KMS-11 (cell line): ENCODE results near the gene PDLIM5.

Source experiments
- H2AFZ ChIP-seq: fragments of 200-600 bp; sonication (generic); 2 replicates; pipeline ENCODE4 v1.6.1; 2016; ENCODE audit warnings: antibody characterized with exemption, mixed run types, low read depth
- H3K27ac ChIP-seq: fragments of 200-600 bp; sonication (generic); 2 replicates; pipeline ENCODE4 v1.6.1; 2016; ENCODE audit warnings: mild to moderate bottlenecking, mixed run types
- H3K27me3 ChIP-seq: fragments of 200-600 bp; sonication (generic); 2 replicates; pipeline ENCODE4 v1.6.1; 2017; ENCODE audit warnings: mild to moderate bottlenecking, low read depth, mixed run types, moderate library complexity; ENCODE audit not compliant: insufficient read depth
- H3K36me3 ChIP-seq: fragments of 200-600 bp; sonication (generic); 2 replicates; pipeline ENCODE4 v1.6.1; 2017; ENCODE audit warnings: mild to moderate bottlenecking, mixed run types; ENCODE audit not compliant: insufficient read depth
- H3K4me1 ChIP-seq: fragments of 200-600 bp; sonication (generic); 2 replicates; pipeline ENCODE4 v1.6.1; 2016; ENCODE audit warnings: mild to moderate bottlenecking, low read depth, mixed run types; ENCODE audit not compliant: poor library complexity, severe bottlenecking
- H3K4me2 ChIP-seq: fragments of 200-600 bp; sonication (generic); 2 replicates; pipeline ENCODE4 v1.7.0; 2016; ENCODE audit warnings: mild to moderate bottlenecking, mixed run types
- H3K4me3 ChIP-seq: fragments of 200-600 bp; sonication (generic); IDR thresholded peaks from 2 replicates; pipeline ENCODE4 v1.6.1; 2017; ENCODE audit warnings: low read depth, low read length, mixed read lengths; ENCODE audit not compliant: insufficient read depth
- H3K79me2 ChIP-seq: fragments of 200-600 bp; sonication (generic); 2 replicates; pipeline ENCODE4 v1.6.1; 2016; ENCODE audit warnings: low read depth, mixed run types; ENCODE audit not compliant: insufficient read depth
- H3K9ac ChIP-seq: fragments of 200-600 bp; sonication (generic); 2 replicates; pipeline ENCODE4 v1.6.1; 2016; ENCODE audit warnings: mild to moderate bottlenecking, mixed run types
- H4K20me1 ChIP-seq: fragments of 200-600 bp; sonication (generic); 2 replicates; pipeline ENCODE4 v1.6.1; 2016; ENCODE audit warnings: mild to moderate bottlenecking, mixed run types; ENCODE audit not compliant: insufficient read depth
- CTCF ChIP-seq: fragments of 200-600 bp; sonication (generic); conservative IDR thresholded peaks from 2 replicates; pipeline ENCODE4 v1.6.1; 2017; ENCODE audit warnings: low read depth, mild to moderate bottlenecking, antibody characterized with exemption, low read length, moderate library complexity, mixed read lengths

PDLIM5 gene

GRCh38 chr4:94536649-94537469 is 85.1 kb downstream of the PDLIM5 start:
- Histone ChIP-seq H3K4me2 (no peak overlapping the region), H3K4me3 (no peak overlapping the region), H4K20me1 (no peaks in the 10 kb centered on the region), H2AFZ (no peak overlapping the region), H3K9ac (no peak overlapping the region), H3K27ac (no peak overlapping the region), H3K4me1 (no peaks in the 10 kb centered on the region), H3K27me3 (no peaks in the 10 kb centered on the region), H3K36me3 (no peaks in the 10 kb centered on the region), H3K79me2 (no peaks in the 10 kb centered on the region)
- no peak for TF ChIP-seq CTCF

- Histone ChIP-seq H3K4me1 (no peaks in the 10 kb centered on the region), H3K9ac (no peak overlapping the region), H3K27me3 (no peaks in the 10 kb centered on the region), H3K36me3 (no peaks in the 10 kb centered on the region), H2AFZ (no peak overlapping the region), H3K4me2 (no peak overlapping the region), H3K4me3 (no peak overlapping the region), H3K27ac (no peak overlapping the region), H4K20me1 (no peaks in the 10 kb centered on the region), H3K79me2 (no peaks in the 10 kb centered on the region)
- TF ChIP-seq CTCF: no peak
Observed at GRCh38 chr4:94537921-94538628, 86.3 kb downstream of the PDLIM5 start.

- no peak overlapping the region for H3K9ac ChIP-seq
- no peak overlapping the region for H2AFZ ChIP-seq
- H3K27me3 ChIP-seq: no peaks in the 10 kb centered on the region
- no peak overlapping the region for H3K27ac ChIP-seq
- no peaks in the 10 kb centered on the region for H3K79me2 ChIP-seq
- no peak overlapping the region for H3K4me2 ChIP-seq
- no peak for TF ChIP-seq CTCF
- H4K20me1 ChIP-seq: no peaks in the 10 kb centered on the region
- no peaks in the 10 kb centered on the region for H3K36me3 ChIP-seq
- no peak overlapping the region for H3K4me3 ChIP-seq
- H3K4me1 ChIP-seq: no peaks in the 10 kb centered on the region
Observed at GRCh38 chr4:94540476-94540875, 88.7 kb downstream of the PDLIM5 start.

- Histone ChIP-seq H3K4me3 (no peak overlapping the region), H2AFZ (no peak overlapping the region), H3K9ac (no peak overlapping the region), H3K4me2 (no peak overlapping the region), H3K27me3 (no peaks in the 10 kb centered on the region), H3K27ac (no peak overlapping the region), H3K4me1 (no peaks in the 10 kb centered on the region), H3K79me2 (no peaks in the 10 kb centered on the region), H4K20me1 (no peaks in the 10 kb centered on the region), H3K36me3 (no peaks in the 10 kb centered on the region)
- TF ChIP-seq CTCF: no peak
Observed at GRCh38 chr4:94544811-94545210, 93.1 kb downstream of the PDLIM5 start.
